ENCODE measurements around the gene ZNF787. TPM values are rescaled to one million over a fixed set of nuclear protein-coding genes. Genes with fewer than 3 reads are reported as not detected.
A peak's percentile ranks its signal among the peaks of the same experiment; 100 is the strongest.

Gene ZNF787
- polyA plus RNA-seq, 1 experiment, result 4.5 TPM

DNA sequence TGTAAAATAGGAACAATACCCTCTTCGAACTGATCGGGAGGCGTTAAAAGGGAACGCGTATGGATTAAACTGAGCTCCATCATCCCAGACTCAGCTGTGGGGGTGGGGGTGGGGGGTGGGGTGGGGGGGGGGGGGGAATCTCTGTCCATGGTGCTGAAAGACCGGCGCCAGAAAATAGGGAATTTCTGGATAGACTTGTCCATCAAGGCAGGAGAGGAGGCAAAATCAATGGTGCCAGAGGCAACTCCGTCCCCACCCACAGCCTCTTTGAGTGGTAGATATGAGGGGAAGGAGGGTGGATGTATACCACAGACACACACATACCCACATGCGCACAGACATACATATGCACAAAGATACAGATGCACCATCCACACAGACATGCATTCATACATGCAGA lies 37.4 kb downstream of the ZNF787 start:
- Histone ChIP-seq H3K4me3 (ENCODE audit: low read depth, low read length) (no peak overlapping the region), H3K9me3 (ENCODE audit: control insufficient read depth, insufficient read depth, low read length) (no peaks in the 10 kb centered on the region; the same call in 1 of the 2 replicates), H3K27me3 (ENCODE audit: control insufficient read depth, insufficient read depth, low read length) (no peaks in the 10 kb centered on the region), H3K27ac (ENCODE audit: low read depth, low read length) (no peak overlapping the region)
- DNase-seq (ENCODE audit: low read depth, low spot score), result no peak
- TF ChIP-seq, protein P1, sequence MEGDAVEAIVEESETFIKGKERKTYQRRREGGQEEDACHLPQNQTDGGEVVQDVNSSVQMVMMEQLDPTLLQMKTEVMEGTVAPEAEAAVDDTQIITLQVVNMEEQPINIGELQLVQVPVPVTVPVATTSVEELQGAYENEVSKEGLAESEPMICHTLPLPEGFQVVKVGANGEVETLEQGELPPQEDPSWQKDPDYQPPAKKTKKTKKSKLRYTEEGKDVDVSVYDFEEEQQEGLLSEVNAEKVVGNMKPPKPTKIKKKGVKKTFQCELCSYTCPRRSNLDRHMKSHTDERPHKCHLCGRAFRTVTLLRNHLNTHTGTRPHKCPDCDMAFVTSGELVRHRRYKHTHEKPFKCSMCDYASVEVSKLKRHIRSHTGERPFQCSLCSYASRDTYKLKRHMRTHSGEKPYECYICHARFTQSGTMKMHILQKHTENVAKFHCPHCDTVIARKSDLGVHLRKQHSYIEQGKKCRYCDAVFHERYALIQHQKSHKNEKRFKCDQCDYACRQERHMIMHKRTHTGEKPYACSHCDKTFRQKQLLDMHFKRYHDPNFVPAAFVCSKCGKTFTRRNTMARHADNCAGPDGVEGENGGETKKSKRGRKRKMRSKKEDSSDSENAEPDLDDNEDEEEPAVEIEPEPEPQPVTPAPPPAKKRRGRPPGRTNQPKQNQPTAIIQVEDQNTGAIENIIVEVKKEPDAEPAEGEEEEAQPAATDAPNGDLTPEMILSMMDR (IDR thresholded peaks at IDR 0.05; ENCODE audit: low read depth, low read length), result no peak
- ChIA-PET CTCF (interaction anchor here (0.9 to 2.3 kb wide), 3 partner anchors 85 to 250 kb away, joined by 3 to 7 read pairs (median 6); no protein-coding TSS in a partner anchor), POLR2A (no interaction called here)

DNA sequence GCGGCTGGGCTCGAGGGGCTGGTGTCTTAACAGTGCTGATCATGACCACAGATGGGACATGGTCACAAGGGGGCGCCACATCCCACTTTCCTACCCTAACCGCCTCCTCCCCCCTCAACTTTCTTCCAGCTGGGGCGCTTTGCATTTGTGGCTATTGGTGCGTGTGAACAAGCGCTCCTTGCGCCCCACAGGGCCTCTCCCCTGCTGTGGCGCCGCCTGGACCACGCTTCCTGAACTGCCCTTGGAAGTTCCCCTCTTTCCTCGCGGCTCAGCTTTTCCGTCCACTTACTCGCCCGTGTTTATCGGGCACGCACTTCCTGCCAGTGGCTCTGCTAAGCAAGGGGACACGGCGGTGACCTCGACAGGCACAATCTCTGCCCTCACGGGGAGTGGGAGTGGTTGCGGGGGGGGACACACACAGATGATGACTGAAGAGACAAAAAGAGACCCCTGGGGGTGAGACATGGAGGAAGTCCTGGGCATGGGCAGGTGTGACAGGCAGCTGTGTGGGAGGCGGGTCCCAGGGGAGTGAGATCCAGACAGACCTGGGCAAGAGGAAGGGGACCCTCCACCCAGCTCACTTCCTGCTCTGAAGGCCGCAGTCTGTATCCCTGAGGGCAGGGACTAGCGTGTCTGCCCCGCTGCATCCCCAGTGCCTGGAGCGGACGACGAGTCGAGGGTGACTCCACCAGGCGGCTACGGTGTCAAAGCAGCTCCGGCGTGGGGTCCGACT lies 40.3 kb downstream of the ZNF787 start:
- TF ChIP-seq, protein P1 (IDR thresholded peaks at IDR 0.05; ENCODE audit: low read depth, low read length), result peak; percentile 68
- CTCF ChIA-PET, result interaction anchor here (0.6 to 11.8 kb wide), 23 partner anchors 11 to 279 kb away, joined by 3 to 151 read pairs (median 4); partner anchors contain the start of gene ZNF444
- POLR2A ChIA-PET, result interaction anchor here (1.1 kb wide), 1 partner anchor 60 kb away, joined by 3 read pairs; the partner anchor contains the start of gene ZNF444
- H3K9me3 ChIP-seq (ENCODE audit: control insufficient read depth, insufficient read depth, low read length), result no peaks in the 10 kb centered on the region
- peak overlapping the region; percentile 49 for H3K4me3 ChIP-seq (ENCODE audit: low read depth, low read length)
- peak; percentile 37 for DNase-seq (ENCODE audit: low read depth, low spot score)
- H3K27ac ChIP-seq (ENCODE audit: low read depth, low read length), result no peak overlapping the region
- H3K27me3 ChIP-seq (ENCODE audit: control insufficient read depth, insufficient read depth, low read length), result no peaks in the 10 kb centered on the region

DNA sequence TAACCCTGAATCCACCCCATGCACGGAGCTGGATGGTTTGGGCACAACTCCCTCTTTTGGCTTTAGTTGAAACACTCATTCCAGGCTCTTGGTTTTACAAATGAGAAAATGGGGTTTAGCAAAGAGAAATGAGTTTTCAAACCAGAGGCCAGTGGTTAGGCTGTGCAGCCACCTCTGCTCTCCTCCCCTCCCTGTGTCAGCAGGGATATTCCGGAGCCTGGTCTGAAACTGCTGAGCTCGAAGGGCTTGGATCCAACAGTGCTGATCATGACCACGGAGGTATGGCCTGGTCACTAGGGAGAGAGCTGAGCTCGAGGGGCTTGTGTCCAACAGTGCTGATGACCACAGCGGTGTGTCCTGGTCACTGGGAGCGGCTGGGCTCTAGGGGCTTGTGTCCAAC lies 41.5 kb downstream of the ZNF787 start:
- Histone ChIP-seq H3K4me3 (ENCODE audit: low read depth, low read length) (no peak overlapping the region), H3K27ac (ENCODE audit: low read depth, low read length) (no peak overlapping the region), H3K9me3 (ENCODE audit: control insufficient read depth, insufficient read depth, low read length) (no peaks in the 10 kb centered on the region), H3K27me3 (ENCODE audit: control insufficient read depth, insufficient read depth, low read length) (no peaks in the 10 kb centered on the region)
- TF ChIP-seq, protein P1 (IDR thresholded peaks at IDR 0.05; ENCODE audit: low read depth, low read length), result no peak
- no peak for DNase-seq (ENCODE audit: low read depth, low spot score)
- POLR2A ChIA-PET, result no interaction called here
- CTCF ChIA-PET, result interaction anchor here (1.0 to 11.8 kb wide), 5 partner anchors 13 to 253 kb away, joined by 3 to 151 read pairs (median 60); partner anchors contain the start of gene GALP

DNA sequence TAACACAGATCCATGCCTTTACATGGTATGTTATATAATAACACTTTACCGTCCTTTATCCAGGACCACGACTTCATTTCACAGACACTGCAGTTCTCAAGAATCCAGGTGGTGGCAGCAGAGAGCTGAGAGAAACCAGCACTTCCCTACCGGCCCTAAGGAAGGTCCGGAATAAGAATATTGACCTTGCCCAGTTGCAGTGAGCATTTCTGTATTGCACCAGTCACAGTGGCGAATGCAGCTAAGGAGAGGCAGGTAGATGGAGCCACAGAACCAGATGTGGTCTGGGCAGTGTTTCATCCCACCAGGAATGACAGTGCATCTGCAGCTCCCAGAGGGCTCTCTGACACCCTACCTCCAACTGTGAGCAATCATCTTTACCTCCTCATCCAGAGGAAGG lies 44.6 kb downstream of the ZNF787 start:
- DNase-seq (ENCODE audit: low read depth, low spot score), result peak; percentile 15
- H3K27me3 ChIP-seq (ENCODE audit: control insufficient read depth, insufficient read depth, low read length), result no peaks in the 10 kb centered on the region
- H3K9me3 ChIP-seq (ENCODE audit: control insufficient read depth, insufficient read depth, low read length), result no peaks in the 10 kb centered on the region
- no peak overlapping the region for H3K27ac ChIP-seq (ENCODE audit: low read depth, low read length)
- POLR2A ChIA-PET, result no interaction called here
- H3K4me3 ChIP-seq (ENCODE audit: low read depth, low read length), result no peak overlapping the region
- CTCF ChIA-PET, result interaction anchor here (0.6 to 11.8 kb wide), 23 partner anchors 9 to 291 kb away, joined by 3 to 151 read pairs (median 5); partner anchors contain the start of genes GALP and ZSCAN5A
- TF ChIP-seq, protein P1 (IDR thresholded peaks at IDR 0.05; ENCODE audit: low read depth, low read length), result peak; percentile 90

DNA sequence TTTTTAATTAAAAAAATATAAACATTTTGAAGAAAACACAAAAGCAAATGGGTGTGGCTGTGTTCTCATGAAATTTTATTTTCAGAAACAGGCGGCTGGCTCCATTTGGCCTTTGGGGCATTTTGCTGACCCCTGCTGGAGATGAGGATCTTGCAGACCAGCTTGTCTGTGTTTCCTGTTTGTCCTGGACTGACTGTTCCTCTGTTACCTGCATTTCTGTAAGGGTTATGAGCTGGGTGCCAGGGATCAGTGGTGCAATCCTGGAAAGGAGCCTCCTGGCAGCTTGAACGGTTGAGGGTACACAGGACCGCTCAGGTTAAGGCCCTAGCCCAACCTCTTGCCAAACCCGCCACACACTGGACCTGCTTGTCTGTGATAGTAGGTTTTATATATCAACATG lies 49.9 kb downstream of the ZNF787 start:
- CTCF ChIA-PET, result interaction anchor here (0.6 to 11.8 kb wide), 2 partner anchors 262 to 1031 kb away, joined by 3 to 151 read pairs; no protein-coding TSS in a partner anchor
- no peak overlapping the region for H3K4me3 ChIP-seq (ENCODE audit: low read depth, low read length)
- TF ChIP-seq, protein P1 (IDR thresholded peaks at IDR 0.05; ENCODE audit: low read depth, low read length), result 0 out of 2 replicates have a peak, but pooled peaks have one; percentile 16
- POLR2A ChIA-PET, result no interaction called here
- no peaks in the 10 kb centered on the region for H3K27me3 ChIP-seq (ENCODE audit: control insufficient read depth, insufficient read depth, low read length)
- H3K27ac ChIP-seq (ENCODE audit: low read depth, low read length), result no peak overlapping the region
- H3K9me3 ChIP-seq (ENCODE audit: control insufficient read depth, insufficient read depth, low read length), result no peaks in the 10 kb centered on the region
- no peak for DNase-seq (ENCODE audit: low read depth, low spot score)

All from AG04450 (cell line).